Measurements from ENCODE around the gene LCMT1.

LCMT1 gene

GRCh38 chr16:25219070-25219737, 107.7 kb downstream of the LCMT1 start:
- Mint-ChIP-seq H3K9me3 (no peaks in the 10 kb centered on the region), H3K36me3 (no peaks in the 10 kb centered on the region), H3K4me1 (no peaks in the 10 kb centered on the region), H3K27me3 (peaks cover 10% of the 10 kb centered on the region), H3K27ac (no peak overlapping the region), H3K4me3 (no peak overlapping the region)
- no peak for ATAC-seq (ENCODE audit: low read depth)
- DNase-seq (ENCODE audit: low spot score in 2 of 2), result no peak

GRCh38 chr16:25222959-25223358, 111.4 kb downstream of the LCMT1 start:
- no peak for ATAC-seq (ENCODE audit: low read depth)
- Mint-ChIP-seq H3K4me3 (no peak overlapping the region), H3K9me3 (no peaks in the 10 kb centered on the region), H3K27ac (no peak overlapping the region), H3K36me3 (no peaks in the 10 kb centered on the region), H3K27me3 (peaks cover 4% of the 10 kb centered on the region), H3K4me1 (peaks cover 5% of the 10 kb centered on the region)
- DNase-seq (ENCODE audit: low spot score in 2 of 2), result no peak

GRCh38 chr16:25223964-25224363, 112.4 kb downstream of the LCMT1 start:
- H3K27ac Mint-ChIP-seq, result no peak overlapping the region
- no peak overlapping the region for H3K4me3 Mint-ChIP-seq
- H3K36me3 Mint-ChIP-seq, result no peaks in the 10 kb centered on the region

GRCh38 chr16:25224731-25225319, 113.3 kb downstream of the LCMT1 start:
- peaks cover 5% of the 10 kb centered on the region for H3K4me1 Mint-ChIP-seq
- DNase-seq (ENCODE audit: low spot score in 2 of 2) (no peak), ATAC-seq (ENCODE audit: low read depth) (no peak)
- H3K27me3 Mint-ChIP-seq, result peaks cover 2% of the 10 kb centered on the region
- H3K9me3 Mint-ChIP-seq, result no peaks in the 10 kb centered on the region
- no peaks in the 10 kb centered on the region for H3K36me3 Mint-ChIP-seq
- H3K4me3 Mint-ChIP-seq, result no peak overlapping the region
- no peak overlapping the region for H3K27ac Mint-ChIP-seq

More at GRCh38 chr16:25223964-25224363, 112.4 kb downstream of the LCMT1 start:
- Mint-ChIP-seq H3K27me3 (no peaks in the 10 kb centered on the region), H3K9me3 (no peaks in the 10 kb centered on the region), H3K4me1 (peaks cover 5% of the 10 kb centered on the region)
- no peak for DNase-seq (ENCODE audit: low spot score in 2 of 2)
- ATAC-seq (ENCODE audit: low read depth), result no peak

Measured in memory B cell (primary cell).